HUES6 (cell line): ENCODE results near the gene FAM174A.

Experiments used
- H3K27ac ChIP-seq: 2 replicates; pipeline ENCODE4 v1.7.0; 2013; ENCODE audit warnings: low read depth, mild to moderate bottlenecking, low read length, inconsistent platforms
- H3K27me3 ChIP-seq: 2 replicates; pipeline ENCODE4 v1.6.1; 2013; ENCODE audit warnings: low read length; ENCODE audit not compliant: control insufficient read depth, insufficient read depth
- H3K36me3 ChIP-seq: 2 replicates; pipeline ENCODE4 v1.6.1; 2013; ENCODE audit warnings: low read length; ENCODE audit not compliant: control insufficient read depth, insufficient read depth
- H3K4me1 ChIP-seq: 2 replicates; pipeline ENCODE4 v1.6.1; 2013; ENCODE audit warnings: low read length; ENCODE audit not compliant: control insufficient read depth, insufficient read depth
- H3K4me3 ChIP-seq: 2 replicates; pipeline ENCODE4 v1.5.1; 2013; ENCODE audit warnings: low read depth, low read length
- H3K9ac ChIP-seq: one replicate; pipeline ENCODE4 v1.6.1; 2013; ENCODE audit warnings: mild to moderate bottlenecking, low read length
- H3K9me3 ChIP-seq: 2 replicates; pipeline ENCODE4 v1.6.1; 2013; ENCODE audit warnings: low read depth, low read length; ENCODE audit not compliant: control insufficient read depth, insufficient read depth

Gene FAM174A

GRCh38 chr5:100535060-100536005 is at the start of gene FAM174A:
FAM174A (plus strand) TSS chr5:100535374; CDS start chr5:100535531, 157 bp downstream.
- Histone ChIP-seq H3K36me3 (no peaks in the 10 kb centered on the region), H3K4me1 (no peaks in the 10 kb centered on the region), H3K9ac (peak within 1 kb of the TSS; percentile 64), H3K27ac (peak within 1 kb of the TSS; percentile 22; the same call in 1 of the 2 replicates), H3K9me3 (peaks cover 17% of the 10 kb centered on the region; the same call in 1 of the 2 replicates), H3K27me3 (no peaks in the 10 kb centered on the region), H3K4me3 (peak within 1 kb of the TSS; percentile 91)

GRCh38 chr5:100493996-100494395 is 41.2 kb upstream of the FAM174A start:
- H3K9ac ChIP-seq = no peak overlapping the region
- H3K36me3 ChIP-seq = no peaks in the 10 kb centered on the region
- H3K27ac ChIP-seq = no peak overlapping the region
- no peak overlapping the region for H3K4me3 ChIP-seq
- peaks cover 9% of the 10 kb centered on the region for H3K9me3 ChIP-seq
- H3K4me1 ChIP-seq = no peaks in the 10 kb centered on the region
- no peaks in the 10 kb centered on the region for H3K27me3 ChIP-seq

GRCh38 chr5:100496296-100496695 is 38.9 kb upstream of the FAM174A start:
- Histone ChIP-seq H3K4me3 (no peak overlapping the region), H3K9ac (no peak overlapping the region), H3K27me3 (no peaks in the 10 kb centered on the region), H3K36me3 (no peaks in the 10 kb centered on the region), H3K27ac (no peak overlapping the region), H3K9me3 (no peaks in the 10 kb centered on the region), H3K4me1 (no peaks in the 10 kb centered on the region)

GRCh38 chr5:100502684-100503083 is 32.5 kb upstream of the FAM174A start:
- no peak overlapping the region for H3K27ac ChIP-seq
- no peaks in the 10 kb centered on the region for H3K4me1 ChIP-seq
- no peaks in the 10 kb centered on the region for H3K27me3 ChIP-seq
- H3K4me3 ChIP-seq = no peak overlapping the region
- no peaks in the 10 kb centered on the region for H3K9me3 ChIP-seq
- no peaks in the 10 kb centered on the region for H3K36me3 ChIP-seq
- no peak overlapping the region for H3K9ac ChIP-seq

GRCh38 chr5:100505984-100506670 is 29.0 kb upstream of the FAM174A start:
- H3K27me3 ChIP-seq = no peaks in the 10 kb centered on the region
- H3K36me3 ChIP-seq = no peaks in the 10 kb centered on the region
- no peak overlapping the region for H3K27ac ChIP-seq
- H3K9me3 ChIP-seq = no peaks in the 10 kb centered on the region
- no peak overlapping the region for H3K9ac ChIP-seq
- H3K4me3 ChIP-seq = no peak overlapping the region
- no peaks in the 10 kb centered on the region for H3K4me1 ChIP-seq

- H3K27ac ChIP-seq = no peak overlapping the region
- H3K27me3 ChIP-seq = no peaks in the 10 kb centered on the region
- no peaks in the 10 kb centered on the region for H3K36me3 ChIP-seq
- H3K4me3 ChIP-seq = no peak overlapping the region
- no peak overlapping the region for H3K9ac ChIP-seq
- no peaks in the 10 kb centered on the region for H3K4me1 ChIP-seq
- H3K9me3 ChIP-seq = no peaks in the 10 kb centered on the region
Observed at GRCh38 chr5:100516285-100516684, 18.9 kb upstream of the FAM174A start.

GRCh38 chr5:100517301-100517974 is 17.7 kb upstream of the FAM174A start:
- Histone ChIP-seq H3K9ac (no peak overlapping the region), H3K36me3 (no peaks in the 10 kb centered on the region), H3K4me3 (no peak overlapping the region), H3K27ac (no peak overlapping the region), H3K4me1 (no peaks in the 10 kb centered on the region), H3K9me3 (no peaks in the 10 kb centered on the region), H3K27me3 (no peaks in the 10 kb centered on the region)

- H3K9ac ChIP-seq = no peak overlapping the region
- no peak overlapping the region for H3K4me3 ChIP-seq
- no peak overlapping the region for H3K27ac ChIP-seq
- H3K36me3 ChIP-seq = no peaks in the 10 kb centered on the region
- no peaks in the 10 kb centered on the region for H3K9me3 ChIP-seq
- H3K4me1 ChIP-seq = no peaks in the 10 kb centered on the region
- no peaks in the 10 kb centered on the region for H3K27me3 ChIP-seq
Observed at GRCh38 chr5:100518377-100518776, 16.8 kb upstream of the FAM174A start.

- Histone ChIP-seq H3K4me1 (no peaks in the 10 kb centered on the region), H3K9me3 (no peaks in the 10 kb centered on the region), H3K27me3 (no peaks in the 10 kb centered on the region), H3K36me3 (no peaks in the 10 kb centered on the region), H3K9ac (no peak overlapping the region), H3K4me3 (no peak overlapping the region), H3K27ac (no peak overlapping the region)
Observed at GRCh38 chr5:100519075-100519474, 16.1 kb upstream of the FAM174A start.

GRCh38 chr5:100520348-100520747 is 14.8 kb upstream of the FAM174A start:
- no peaks in the 10 kb centered on the region for H3K4me1 ChIP-seq
- no peak overlapping the region for H3K27ac ChIP-seq
- no peak overlapping the region for H3K4me3 ChIP-seq
- no peaks in the 10 kb centered on the region for H3K9me3 ChIP-seq
- no peaks in the 10 kb centered on the region for H3K36me3 ChIP-seq
- H3K9ac ChIP-seq = no peak overlapping the region
- no peaks in the 10 kb centered on the region for H3K27me3 ChIP-seq

- no peak overlapping the region for H3K4me3 ChIP-seq
- no peak overlapping the region for H3K27ac ChIP-seq
- H3K9ac ChIP-seq = no peak overlapping the region
- no peaks in the 10 kb centered on the region for H3K9me3 ChIP-seq
- H3K27me3 ChIP-seq = no peaks in the 10 kb centered on the region
- H3K36me3 ChIP-seq = no peaks in the 10 kb centered on the region
- no peaks in the 10 kb centered on the region for H3K4me1 ChIP-seq
Observed at GRCh38 chr5:100537946-100538345, 2.8 kb downstream of the FAM174A start.
